ENCODE data around the gene FPGS.
"Not testable (repeated sequence)": the region's sequence is repeated elsewhere in the genome, so short reads cannot be mapped to it uniquely, and the experiment has no call there.

The FPGS gene

GRCh38 chr9:127813686-127814226 is 11.1 kb downstream of the FPGS start:
- no peak for DNase-seq

GRCh38 chr9:127814619-127815511 is 12.2 kb downstream of the FPGS start:
- DNase-seq, result no peak

GRCh38 chr9:127815512-127816361 is 13.1 kb downstream of the FPGS start:
- DNase-seq, result no peak

GRCh38 chr9:127816362-127816725 is 13.7 kb downstream of the FPGS start:
- no peak for DNase-seq

- no peak for DNase-seq
These were observed 14.0 kb downstream of the FPGS start for GRCh38 chr9:127816728-127817127.

- DNase-seq, result no peak
These were observed 15.3 kb downstream of the FPGS start for GRCh38 chr9:127817881-127818434.

GRCh38 chr9:127818574-127818973 is 15.9 kb downstream of the FPGS start:
- no peak for DNase-seq

- DNase-seq, result no peak
These were observed 19.4 kb downstream of the FPGS start for GRCh38 chr9:127822108-127822507.

- no peak for DNase-seq
These were observed 22.8 kb downstream of the FPGS start for GRCh38 chr9:127825319-127826051.

- no peak for DNase-seq
These were observed 23.7 kb downstream of the FPGS start for GRCh38 chr9:127826253-127826913.

GRCh38 chr9:127828262-127829031 is 25.8 kb downstream of the FPGS start:
- no peak for DNase-seq

GRCh38 chr9:127829205-127829906 is 26.7 kb downstream of the FPGS start:
- no peak for DNase-seq

GRCh38 chr9:127832248-127832647 is 29.6 kb downstream of the FPGS start:
- DNase-seq, result no peak

GRCh38 chr9:127833555-127833954 is 30.9 kb downstream of the FPGS start:
- DNase-seq, result no peak

- DNase-seq, result no peak
These were observed 33.4 kb downstream of the FPGS start for GRCh38 chr9:127835991-127836516.

- DNase-seq, result not testable (repeated sequence)
These were observed 33.9 kb downstream of the FPGS start for GRCh38 chr9:127836561-127836960.

- no peak for DNase-seq
These were observed 34.7 kb downstream of the FPGS start for GRCh38 chr9:127837346-127837745.

GRCh38 chr9:127838375-127839078 is 35.8 kb downstream of the FPGS start:
- DNase-seq, result no peak

- DNase-seq, result no peak
These were observed 38.6 kb downstream of the FPGS start for GRCh38 chr9:127841087-127841835.

All from NCI-H510A (cell line).